Measurements from ENCODE around the gene OXT.
A peak's percentile ranks its signal among the peaks of the same experiment; 100 is the strongest.
"Not testable (repeated sequence)": the region's sequence is repeated elsewhere in the genome, so short reads cannot be mapped to it uniquely, and the experiment has no call there.

Gene OXT
- total RNA-seq, result 0.09 to 0.12 reads per million in 2 experiments

DNA sequence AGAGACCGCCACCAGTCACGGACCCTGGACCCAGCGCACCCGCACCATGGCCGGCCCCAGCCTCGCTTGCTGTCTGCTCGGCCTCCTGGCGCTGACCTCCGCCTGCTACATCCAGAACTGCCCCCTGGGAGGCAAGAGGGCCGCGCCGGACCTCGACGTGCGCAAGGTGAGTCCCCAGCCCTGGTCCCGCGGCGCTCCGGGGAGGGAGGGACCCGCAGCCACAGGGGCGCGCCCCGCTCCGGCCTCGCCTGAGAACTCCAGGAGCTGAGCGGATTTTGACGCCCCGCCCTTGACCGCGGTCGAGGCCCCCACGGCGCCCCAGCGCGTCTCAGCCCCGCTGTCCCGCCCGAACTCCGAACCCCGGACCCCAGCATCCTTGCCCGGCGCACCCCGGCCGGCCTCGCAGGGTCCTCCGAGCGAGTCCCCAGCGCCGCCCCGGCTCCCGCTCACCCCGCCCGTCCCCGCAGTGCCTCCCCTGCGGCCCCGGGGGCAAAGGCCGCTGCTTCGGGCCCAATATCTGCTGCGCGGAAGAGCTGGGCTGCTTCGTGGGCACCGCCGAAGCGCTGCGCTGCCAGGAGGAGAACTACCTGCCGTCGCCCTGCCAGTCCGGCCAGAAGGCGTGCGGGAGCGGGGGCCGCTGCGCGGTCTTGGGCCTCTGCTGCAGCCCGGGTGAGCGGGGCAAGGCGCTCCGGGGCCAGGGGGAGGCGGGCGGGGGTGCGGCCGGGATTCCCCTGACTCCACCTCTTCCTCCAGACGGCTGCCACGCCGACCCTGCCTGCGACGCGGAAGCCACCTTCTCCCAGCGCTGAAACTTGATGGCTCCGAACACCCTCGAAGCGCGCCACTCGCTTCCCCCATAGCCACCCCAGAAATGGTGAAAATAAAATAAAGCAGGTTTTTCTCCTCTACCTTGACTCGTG lies at the start of gene OXT:
Gene OXT, plus strand, starts transcription at position 11 of the 920 bp plus-strand sequence. Its CDS starts 36 bp downstream, at position 47.
- DNase-seq (ENCODE audit: low read depth), result peak; percentile 68

DNA sequence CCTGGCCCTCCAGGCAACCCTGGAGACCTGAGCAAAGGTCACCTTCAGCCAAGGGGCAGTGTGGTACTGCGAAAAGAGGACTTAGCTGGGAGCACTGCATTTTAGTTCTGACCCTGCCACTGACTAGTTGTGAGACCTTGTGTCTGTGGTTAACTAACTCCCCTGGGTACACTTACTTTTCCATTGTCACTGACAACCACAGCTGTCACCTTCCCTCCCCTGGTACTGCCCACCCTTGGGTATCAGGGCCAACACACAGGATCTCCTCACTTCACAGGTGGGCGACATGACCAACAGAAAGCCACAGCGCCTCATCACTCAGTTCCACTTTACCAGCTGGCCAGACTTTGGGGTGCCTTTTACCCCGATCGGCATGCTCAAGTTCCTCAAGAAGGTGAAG lies 49.6 kb upstream of the OXT start:
- no peak for DNase-seq (ENCODE audit: low read depth)

DNA sequence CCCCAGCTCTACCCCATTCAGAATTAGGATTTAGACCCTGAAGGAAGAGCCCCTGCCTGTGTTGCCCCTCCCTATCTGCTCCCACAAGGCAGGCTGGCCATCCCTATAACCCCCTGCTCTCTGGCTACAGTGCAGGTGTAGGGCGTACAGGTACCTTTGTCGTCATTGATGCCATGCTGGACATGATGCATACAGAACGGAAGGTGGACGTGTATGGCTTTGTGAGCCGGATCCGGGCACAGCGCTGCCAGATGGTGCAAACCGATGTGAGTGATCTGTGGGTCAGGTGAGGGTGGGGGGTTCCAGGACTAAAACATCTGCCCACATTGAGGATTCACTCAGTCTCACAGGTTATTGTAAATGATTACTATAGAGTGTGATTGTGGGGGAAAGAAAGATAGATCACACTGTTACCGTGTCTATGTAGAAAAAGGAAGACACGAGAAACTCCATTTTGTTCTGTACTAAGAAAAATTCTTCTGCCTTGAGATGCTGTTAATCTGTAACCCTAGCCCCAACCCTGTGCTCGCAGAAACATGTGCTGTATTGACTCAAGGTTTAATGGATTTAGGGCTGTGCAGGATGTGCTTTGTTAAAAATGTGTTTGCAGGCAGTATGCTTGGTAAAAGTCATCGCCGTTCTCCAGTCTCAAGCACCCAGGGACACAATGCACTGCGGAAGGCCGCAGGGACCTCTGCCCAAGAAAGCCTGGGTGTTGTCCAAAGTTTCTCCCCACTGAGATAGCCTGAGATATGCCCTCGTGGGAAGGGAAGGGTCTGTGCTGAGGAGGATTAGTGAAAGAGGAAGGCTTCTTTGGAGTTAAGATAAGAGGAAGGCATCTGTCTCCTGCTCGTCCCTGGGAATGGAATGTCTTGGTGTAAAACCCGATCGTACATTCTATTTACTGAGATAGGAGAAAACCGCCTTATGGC lies 48.6 kb upstream of the OXT start:
- not testable (repeated sequence) for DNase-seq (ENCODE audit: low read depth)

DNA sequence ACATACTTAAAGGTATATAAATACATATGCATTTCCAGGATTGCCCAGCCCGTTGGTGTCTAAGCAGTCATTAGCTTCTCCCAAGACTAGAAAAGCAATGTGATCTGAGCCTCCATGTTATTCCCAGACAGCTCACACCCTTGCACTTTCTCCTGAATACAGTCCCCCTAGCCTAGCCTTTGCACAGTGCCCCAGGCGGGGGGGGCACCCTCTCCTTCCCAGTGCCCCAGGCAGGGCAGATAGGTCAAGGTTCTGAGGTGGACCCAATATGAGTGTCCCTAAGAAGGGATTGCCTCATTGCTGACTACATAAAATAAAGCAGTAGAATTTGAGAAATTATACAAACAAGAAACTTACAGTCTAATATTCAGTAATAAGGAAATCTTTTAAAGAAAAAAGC lies 43.4 kb upstream of the OXT start:
- DNase-seq (ENCODE audit: low read depth), result no peak

DNA sequence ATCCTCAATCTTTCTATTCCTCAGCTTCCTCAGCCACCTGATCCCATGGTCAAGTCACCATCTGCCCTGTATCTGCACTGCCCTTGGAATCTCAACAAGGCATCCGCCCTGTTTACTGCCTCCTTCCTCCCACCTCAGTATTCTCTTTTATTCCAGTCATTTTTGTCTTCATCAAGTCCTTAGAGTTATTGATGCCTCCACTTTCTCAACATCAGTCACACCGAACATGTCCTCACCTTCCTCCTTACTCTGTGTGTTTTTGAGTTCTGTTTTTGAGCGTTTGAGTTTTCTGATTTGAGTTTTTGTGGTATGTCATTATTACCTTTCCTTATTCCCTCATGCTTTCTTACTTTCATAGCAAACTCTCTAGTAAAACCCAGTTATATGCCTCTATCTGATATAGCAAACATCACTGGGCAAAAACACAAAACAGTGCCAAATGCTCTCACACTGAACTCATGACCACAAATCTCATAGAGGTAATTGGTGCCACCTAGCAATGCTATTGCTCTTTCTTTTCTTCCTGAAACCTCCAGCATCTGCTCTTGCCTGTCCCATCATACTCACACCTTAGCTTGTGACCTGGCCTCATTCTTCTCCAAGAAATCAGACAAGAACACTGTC lies 39.8 kb upstream of the OXT start:
- DNase-seq (ENCODE audit: low read depth), result no peak

DNA sequence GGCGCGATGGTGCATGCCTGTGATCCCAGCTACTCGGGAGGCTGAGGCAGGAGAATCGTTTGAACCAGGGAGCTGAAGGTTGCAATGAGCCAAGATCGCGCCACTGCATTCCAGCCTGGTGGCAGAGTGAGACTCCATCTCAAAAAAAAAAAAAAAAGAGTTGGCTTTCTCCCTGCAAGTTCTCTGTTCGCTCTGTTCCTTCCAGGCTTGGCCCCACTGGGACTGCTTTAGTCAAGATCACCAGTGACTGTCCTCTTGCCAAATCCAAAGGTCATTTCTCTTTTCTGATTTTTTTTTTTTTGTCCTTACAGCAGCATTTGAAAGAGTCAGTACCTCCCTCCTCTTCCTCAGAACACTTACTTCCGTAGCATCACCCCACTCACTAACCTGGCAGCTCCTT lies 38.8 kb upstream of the OXT start:
- DNase-seq (ENCODE audit: low read depth), result no peak

DNA sequence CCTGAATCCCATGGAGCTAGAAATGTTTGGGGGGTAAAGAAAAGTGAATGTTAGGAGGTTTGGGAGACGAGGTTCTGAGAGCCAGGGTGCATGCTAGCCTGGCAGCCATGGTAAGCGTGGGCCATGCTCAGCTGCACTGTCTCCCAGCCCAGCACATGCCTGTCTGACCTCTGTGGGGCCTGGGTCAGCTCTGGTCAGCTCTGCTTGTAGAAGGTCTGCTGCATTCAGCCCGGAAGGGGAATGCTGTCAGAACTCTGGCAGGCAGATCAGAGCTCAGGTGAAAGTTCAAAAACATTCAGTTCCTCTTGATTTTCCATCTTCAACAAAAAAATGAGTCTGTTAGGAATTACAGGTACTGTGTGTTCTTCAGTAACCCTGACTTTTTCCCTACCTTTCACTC lies 33.8 kb upstream of the OXT start:
- DNase-seq (ENCODE audit: low read depth), result no peak

DNA sequence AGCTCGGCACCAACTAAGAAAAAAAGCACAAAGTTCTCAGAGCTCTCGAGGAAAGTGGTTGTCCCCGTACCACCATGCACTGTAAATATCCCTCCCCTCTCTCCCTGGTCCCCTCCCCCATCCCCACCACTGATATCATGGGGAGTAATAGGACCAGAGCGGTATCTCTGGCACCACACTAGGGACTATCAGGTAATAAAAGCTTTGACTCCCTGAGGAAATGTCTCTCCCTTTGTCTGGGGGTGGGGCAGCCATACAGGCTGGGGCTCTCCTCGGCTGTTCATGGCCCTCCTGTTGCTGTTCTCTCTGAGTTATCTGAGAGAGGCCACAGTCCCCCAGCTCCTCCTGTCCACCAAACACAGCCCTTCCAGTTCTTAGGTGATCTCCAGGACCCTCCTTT lies 33.0 kb upstream of the OXT start:
- no peak for DNase-seq (ENCODE audit: low read depth)

DNA sequence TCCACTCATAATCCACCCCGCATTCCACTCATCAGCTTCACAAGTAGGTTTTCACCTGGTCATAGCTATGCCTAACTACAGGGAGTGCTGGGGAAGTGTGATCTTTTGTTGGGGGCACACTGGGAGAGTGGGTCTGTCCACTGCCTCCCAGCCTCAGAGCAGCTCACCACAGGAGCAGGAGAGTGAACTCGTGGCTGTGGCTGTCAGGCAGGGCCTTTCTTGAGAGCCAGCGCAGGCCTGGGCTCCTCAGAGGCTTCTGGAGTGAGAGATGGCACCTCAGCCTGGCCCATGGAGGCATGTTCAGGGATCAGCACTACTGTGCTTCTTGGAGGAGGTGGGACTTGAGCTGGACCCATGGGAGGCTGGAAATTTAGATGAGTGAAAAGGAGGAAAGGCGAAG lies 32.0 kb upstream of the OXT start:
- no peak for DNase-seq (ENCODE audit: low read depth)

DNA sequence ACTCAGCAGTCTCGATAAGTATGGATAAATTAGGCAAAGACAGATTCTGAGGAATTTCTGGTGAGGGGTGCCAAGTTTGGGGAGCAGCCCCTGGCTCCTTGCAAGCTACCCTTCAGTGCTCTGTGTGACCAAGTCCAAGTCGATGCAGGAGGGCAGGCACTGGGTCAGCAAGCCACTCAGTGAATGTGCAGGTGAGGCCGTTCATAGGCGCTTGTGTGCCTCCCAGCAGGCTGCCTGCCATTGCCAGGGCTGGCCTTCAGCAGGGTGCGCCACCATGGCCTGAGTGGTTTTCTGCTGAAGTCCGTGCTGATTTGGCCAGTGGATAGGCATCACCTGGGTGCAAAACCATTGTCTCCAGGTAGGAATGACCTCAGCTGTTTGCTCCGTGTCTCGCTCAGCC lies 31.3 kb upstream of the OXT start:
- DNase-seq (ENCODE audit: low read depth), result no peak

DNA sequence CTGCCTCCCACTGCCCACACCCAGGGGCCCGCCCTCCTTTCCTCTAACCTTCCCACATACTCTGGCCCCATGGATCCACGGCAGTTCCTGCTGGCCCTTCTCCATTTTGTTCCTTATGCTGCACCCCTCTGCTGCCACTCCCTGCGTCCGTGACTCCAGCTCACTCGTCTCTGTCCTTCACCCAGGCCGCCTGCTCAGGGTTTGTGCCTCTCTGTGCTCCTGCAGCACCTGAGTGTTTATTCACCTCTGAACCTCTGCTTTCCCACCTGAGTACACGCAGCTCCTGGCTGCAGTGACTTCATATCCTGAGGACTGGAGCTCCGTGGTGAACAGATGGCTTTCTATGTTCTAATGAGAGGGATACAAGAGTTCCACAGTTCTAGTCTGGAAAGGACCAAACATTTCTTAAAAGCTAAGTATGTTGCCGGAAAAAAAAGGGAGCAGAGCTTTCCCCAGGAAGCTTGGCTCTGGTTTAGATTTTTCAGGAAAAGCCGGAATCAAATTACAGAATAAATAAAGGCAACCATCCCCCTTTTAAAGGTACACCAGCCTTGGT lies 29.5 kb upstream of the OXT start:
- no peak for DNase-seq (ENCODE audit: low read depth)

DNA sequence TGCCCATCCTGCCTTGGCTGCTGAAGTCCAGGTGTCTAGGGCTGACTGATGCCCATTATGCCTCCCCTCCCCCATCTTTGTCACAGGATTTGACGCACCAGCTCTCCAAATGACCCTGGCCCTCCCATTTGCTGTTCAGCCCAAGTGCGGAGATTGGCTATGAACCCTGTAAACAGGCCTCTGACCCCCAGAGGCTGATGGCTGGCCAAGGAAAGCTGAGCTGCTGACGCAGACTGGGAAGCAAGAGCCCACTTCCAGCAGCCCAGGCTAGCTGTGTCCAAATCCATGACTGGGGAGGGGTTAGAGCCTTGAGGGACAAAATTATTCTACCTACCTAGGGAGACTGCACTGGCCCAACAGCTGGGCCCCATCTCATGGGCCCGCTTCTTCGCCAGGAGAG lies 28.8 kb upstream of the OXT start:
- DNase-seq (ENCODE audit: low read depth), result no peak

DNA sequence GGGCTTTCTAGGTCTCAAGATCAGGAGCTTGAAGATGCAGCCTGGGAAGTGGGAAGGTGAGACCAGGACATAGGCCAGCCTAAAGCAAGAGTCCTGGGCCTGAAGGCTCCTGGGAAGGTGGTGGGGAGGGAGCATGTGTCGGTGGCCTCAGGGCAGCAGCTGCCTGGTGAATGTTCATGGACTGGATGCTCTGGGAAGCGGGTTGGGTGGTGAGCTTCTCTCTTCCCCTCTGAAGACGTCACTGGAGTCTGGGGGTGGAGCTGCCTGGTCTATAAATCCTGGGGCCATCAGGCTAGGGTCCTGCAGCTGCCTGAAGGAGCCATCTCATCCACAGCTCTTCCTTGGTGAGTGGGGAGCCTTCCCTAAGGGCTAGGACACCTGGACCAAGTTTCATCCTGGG lies 28.1 kb upstream of the OXT start, which contains the start of gene GNRH2:
Gene GNRH2, plus strand, starts transcription at position 301 of the 400 bp plus-strand sequence. CDS start 793 bp downstream, outside the sequence.
- no peak for DNase-seq (ENCODE audit: low read depth)

DNA sequence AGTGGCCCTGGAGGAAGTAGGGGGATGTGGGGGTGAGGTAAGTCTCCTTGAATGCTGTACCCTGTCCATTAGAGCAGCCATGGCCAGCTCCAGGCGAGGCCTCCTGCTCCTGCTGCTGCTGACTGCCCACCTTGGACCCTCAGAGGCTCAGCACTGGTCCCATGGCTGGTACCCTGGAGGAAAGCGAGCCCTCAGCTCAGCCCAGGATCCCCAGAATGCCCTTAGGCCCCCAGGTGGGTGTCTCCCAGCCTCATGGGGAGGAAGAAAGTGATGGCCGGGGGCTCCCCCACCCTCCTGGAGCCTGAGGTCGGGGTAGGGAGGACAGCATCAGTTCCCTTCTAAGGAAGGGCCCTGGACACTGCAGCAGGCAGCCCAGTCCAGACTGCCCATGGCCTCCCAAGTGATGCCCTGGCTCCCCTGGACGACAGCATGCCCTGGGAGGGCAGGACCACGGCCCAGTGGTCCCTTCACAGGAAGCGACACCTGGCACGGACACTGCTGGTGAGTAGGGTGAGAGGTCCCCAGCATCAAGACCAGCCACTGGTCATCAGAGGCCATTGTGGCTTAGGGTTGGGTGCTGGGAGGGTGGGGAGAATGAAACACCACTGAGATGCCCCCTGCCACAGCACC lies 27.0 kb upstream of the OXT start:
- no peak for DNase-seq (ENCODE audit: low read depth)

DNA sequence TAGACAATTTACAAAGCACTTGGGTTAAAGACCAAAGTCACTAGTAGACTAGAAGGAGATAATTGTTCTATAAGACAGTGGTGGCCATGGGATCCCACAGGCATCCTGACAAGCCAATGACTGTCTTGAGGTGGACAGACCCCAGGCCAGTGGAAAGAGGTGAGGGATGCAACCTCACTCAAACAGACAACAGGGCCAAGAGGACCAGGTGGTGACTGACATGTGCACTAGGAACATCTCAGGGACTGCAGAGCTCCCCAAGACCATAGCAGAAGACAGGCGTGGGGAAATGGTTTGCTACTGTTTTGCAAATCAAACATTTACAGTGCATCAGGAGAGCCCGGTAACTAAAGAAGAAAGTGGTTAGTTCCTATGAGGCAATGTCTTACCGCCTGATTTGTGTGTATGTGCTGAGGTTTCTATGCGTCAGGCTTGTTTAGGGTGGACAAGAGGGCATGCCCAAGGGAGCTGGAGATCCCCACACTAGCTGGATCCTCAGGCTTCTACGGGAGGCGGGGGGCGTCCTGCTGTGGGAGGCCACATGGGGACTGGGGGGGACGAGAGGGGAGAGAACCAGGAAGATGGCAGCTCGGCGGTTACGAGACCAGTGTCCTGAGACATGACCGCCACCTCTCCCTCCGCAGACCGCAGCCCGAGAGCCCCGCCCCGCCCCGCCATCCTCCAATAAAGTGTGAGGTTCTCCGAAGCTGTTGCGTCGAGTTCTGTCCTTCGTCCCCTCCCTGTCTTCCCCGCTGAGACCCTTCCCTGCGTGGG lies 26.2 kb upstream of the OXT start:
- peak; percentile 7 for DNase-seq (ENCODE audit: low read depth)

DNA sequence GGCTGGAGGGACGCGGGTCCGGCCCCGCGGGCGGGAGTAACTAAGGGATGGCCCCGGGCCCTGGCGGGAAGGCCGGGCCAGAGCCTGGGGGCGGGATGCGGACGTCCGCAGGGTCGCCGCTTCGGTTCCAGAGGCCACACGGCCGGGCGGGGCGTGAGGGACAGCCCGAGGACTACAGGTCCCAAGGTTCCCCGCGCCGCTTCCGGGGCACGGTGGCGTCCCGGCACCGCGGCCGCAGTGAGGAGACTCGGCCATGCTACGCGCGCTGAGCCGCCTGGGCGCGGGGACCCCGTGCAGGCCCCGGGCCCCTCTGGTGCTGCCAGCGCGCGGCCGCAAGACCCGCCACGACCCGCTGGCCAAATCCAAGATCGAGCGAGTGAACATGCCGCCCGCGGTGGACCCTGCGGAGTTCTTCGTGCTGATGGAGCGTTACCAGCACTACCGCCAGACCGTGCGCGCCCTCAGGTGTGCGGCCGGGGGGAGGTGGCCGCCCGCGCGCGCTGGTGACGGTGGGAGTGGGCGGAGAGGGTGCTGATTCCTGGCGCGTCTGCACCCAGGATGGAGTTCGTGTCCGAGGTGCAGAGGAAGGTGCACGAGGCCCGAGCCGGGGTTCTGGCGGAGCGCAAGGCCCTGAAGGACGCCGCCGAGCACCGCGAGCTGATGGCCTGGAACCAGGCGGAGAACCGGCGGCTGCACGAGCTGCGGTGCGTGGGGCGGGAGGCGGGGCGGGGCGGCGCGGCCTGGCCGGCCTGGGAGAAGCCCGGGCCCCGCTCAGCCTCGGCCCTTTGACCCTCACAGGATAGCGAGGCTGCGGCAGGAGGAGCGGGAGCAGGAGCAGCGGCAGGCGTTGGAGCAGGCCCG lies 25.4 kb upstream of the OXT start, which contains the start of gene MRPS26:
Gene MRPS26, plus strand, starts transcription at position 237 of the 861 bp plus-strand sequence. Its CDS starts 17 bp downstream, at position 254.
- DNase-seq (ENCODE audit: low read depth), result peak; percentile 52

DNA sequence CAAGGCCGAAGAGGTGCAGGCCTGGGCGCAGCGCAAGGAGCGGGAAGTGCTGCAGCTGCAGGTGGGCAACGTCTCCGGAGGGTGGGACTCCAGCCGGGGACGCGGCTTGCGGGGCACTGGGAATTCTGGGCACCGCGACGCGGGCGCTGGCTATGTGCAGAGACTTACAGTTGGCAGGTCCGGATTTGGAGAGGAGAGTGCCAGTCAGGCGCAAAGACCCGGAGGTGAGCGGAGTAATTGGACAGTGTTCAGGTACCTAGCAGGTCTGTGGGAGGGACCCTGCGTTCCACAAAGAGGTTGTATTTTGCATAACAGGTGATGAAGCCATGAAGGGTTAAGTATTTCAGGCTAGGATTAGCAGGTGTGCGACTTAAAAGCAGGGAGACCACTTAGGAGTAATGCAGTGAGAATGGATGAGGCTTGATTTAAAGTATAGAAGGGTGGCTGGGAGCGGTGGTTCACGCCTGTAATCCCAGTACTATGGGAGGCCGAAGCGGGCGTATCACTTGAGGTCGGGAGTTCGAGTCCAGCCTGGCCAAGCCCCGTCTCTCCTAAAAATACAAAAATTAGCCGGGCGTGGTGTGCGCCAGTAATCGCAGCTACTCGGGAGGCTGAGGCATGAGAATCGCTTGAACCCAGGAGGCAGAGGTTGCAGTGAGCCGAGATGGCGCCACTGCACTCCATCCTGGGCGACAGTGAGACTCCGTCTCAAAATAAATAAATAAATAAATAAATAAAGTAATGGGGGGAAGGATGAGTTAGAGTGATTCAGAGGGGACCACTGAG lies 24.6 kb upstream of the OXT start:
- DNase-seq (ENCODE audit: low read depth), result no peak
